Mesenchymal stem cell (in vitro differentiated cells and primary cell): ENCODE measurements around the gene TMEM107.

ENCODE experiments used
- DNase-seq: peaks from one replicate; pipeline ENCODE4 v3.0.0-alpha.2; 2013
- H2AFZ ChIP-seq: one replicate; pipeline ENCODE4 v1.6.1; 2013; ENCODE audit warnings: low read depth, mild to moderate bottlenecking, control low read depth, inconsistent platforms, low read length, moderate library complexity
- H2AK5ac ChIP-seq: 2 replicates; pipeline ENCODE4 v1.6.1; 2013; ENCODE audit warnings: low read length, moderate library complexity, mild to moderate bottlenecking, inconsistent platforms; ENCODE audit not compliant: severe bottlenecking
- H2BK120ac ChIP-seq: one replicate; pipeline ENCODE4 v1.6.1; 2013; ENCODE audit warnings: low read depth, mild to moderate bottlenecking, inconsistent platforms, low read length, moderate library complexity
- H2BK12ac ChIP-seq, 2 experiments: one replicate each; pipeline ENCODE4 v1.6.1; 2013; ENCODE audit warnings: inconsistent platforms in 2 of 2, low read length in 2 of 2, mild to moderate bottlenecking in 2 of 2, moderate library complexity in 2 of 2, control low read depth in 1 of 2
- H2BK15ac ChIP-seq: one replicate; pipeline ENCODE4 v1.6.1; 2013; ENCODE audit warnings: mild to moderate bottlenecking, low read depth, inconsistent platforms; ENCODE audit not compliant: poor library complexity, severe bottlenecking
- H2BK5ac ChIP-seq: 2 replicates; pipeline ENCODE4 v1.6.1; 2013; ENCODE audit warnings: low read depth, mild to moderate bottlenecking, low read length, control low read depth, inconsistent platforms; ENCODE audit not compliant: poor library complexity, severe bottlenecking
- H3K14ac ChIP-seq, 2 experiments: one replicate each; pipeline ENCODE4 v1.6.1; 2013; ENCODE audit warnings: inconsistent platforms in 2 of 2, low read length in 2 of 2, control low read depth in 1 of 2, mild to moderate bottlenecking in 1 of 2, moderate library complexity in 1 of 2
- H3K18ac ChIP-seq, 2 experiments: one replicate each; pipeline ENCODE4 v1.6.1; 2013; ENCODE audit warnings: inconsistent platforms in 2 of 2, low read length in 2 of 2, control low read depth in 1 of 2, low read depth in 1 of 2, mild to moderate bottlenecking in 1 of 2
- H3K23ac ChIP-seq, 2 experiments: one replicate each; pipeline ENCODE4 v1.6.1; 2013; ENCODE audit warnings: inconsistent platforms in 2 of 2, low read length in 2 of 2, mild to moderate bottlenecking in 2 of 2, moderate library complexity in 2 of 2, control low read depth in 1 of 2
- H3K27ac ChIP-seq: 2 replicates; pipeline ENCODE4 v1.5.1; 2013; ENCODE audit warnings: mild to moderate bottlenecking, moderate library complexity, low read length, control low read depth, inconsistent platforms; ENCODE audit not compliant: poor library complexity, severe bottlenecking
- H3K27me3 ChIP-seq, 2 experiments: 2 replicates each; pipeline versions ENCODE4 v1.6.1 to v1.7.0; 2013; ENCODE audit warnings: low read length in 2 of 2, mild to moderate bottlenecking in 2 of 2, moderate library complexity in 2 of 2, control low read depth in 1 of 2, inconsistent platforms in 1 of 2; ENCODE audit not compliant: control insufficient read depth in 1 of 2, insufficient read depth in 1 of 2
- H3K36me3 ChIP-seq, 2 experiments: 2 replicates each; pipeline versions ENCODE4 v1.6.1 to v1.7.0; 2013; ENCODE audit warnings: low read length in 2 of 2, control low read depth in 1 of 2, inconsistent platforms in 1 of 2, low read depth in 1 of 2, mild to moderate bottlenecking in 1 of 2; ENCODE audit not compliant: insufficient read depth in 2 of 2, control insufficient read depth in 1 of 2
- H3K4ac ChIP-seq, 2 experiments: one replicate each; pipeline ENCODE4 v1.6.1; 2013; ENCODE audit warnings: inconsistent platforms in 2 of 2, low read length in 2 of 2, mild to moderate bottlenecking in 2 of 2, moderate library complexity in 2 of 2, control low read depth in 1 of 2, low read depth in 1 of 2
- H3K4me1 ChIP-seq: 2 replicates; pipeline ENCODE4 v1.6.1; 2013; ENCODE audit warnings: low read depth, low read length, control low read depth; ENCODE audit not compliant: control insufficient read depth, insufficient read depth
- H3K4me2 ChIP-seq: 2 replicates; pipeline ENCODE4 v1.6.1; 2013; ENCODE audit warnings: low read length, mild to moderate bottlenecking, inconsistent platforms; ENCODE audit not compliant: poor library complexity, severe bottlenecking
- H3K4me3 ChIP-seq, 2 experiments: 2 replicates each; pipeline versions ENCODE4 v1.5.1 to v1.7.0; 2013; ENCODE audit warnings: low read length in 2 of 2, mild to moderate bottlenecking in 2 of 2, control low read depth in 1 of 2, low read depth in 1 of 2; ENCODE audit not compliant: insufficient read depth in 1 of 2
- H3K79me1 ChIP-seq: replicated peaks from 2 replicates; pipeline ENCODE4 v1.6.1; 2013; ENCODE audit warnings: mild to moderate bottlenecking, control low read depth, low read length, inconsistent platforms; ENCODE audit not compliant: poor library complexity, severe bottlenecking
- H3K9ac ChIP-seq: 2 replicates; pipeline ENCODE4 v1.7.0; 2013; ENCODE audit warnings: mild to moderate bottlenecking, low read length, moderate library complexity
- H3K9me3 ChIP-seq: 2 replicates; pipeline ENCODE4 v1.7.0; 2013; ENCODE audit warnings: mild to moderate bottlenecking, low read length; ENCODE audit not compliant: control insufficient read depth
- H4K8ac ChIP-seq: one replicate; pipeline ENCODE4 v1.6.1; 2013; ENCODE audit warnings: inconsistent platforms, mild to moderate bottlenecking, low read length, moderate library complexity
- H4K91ac ChIP-seq: one replicate; pipeline ENCODE4 v1.6.1; 2013; ENCODE audit warnings: mild to moderate bottlenecking, low read length, inconsistent platforms
- WGBS: methylation state at CpG from one replicate; pipeline ENCODE4 v1.1.7; 2013; ENCODE audit warnings: mixed read lengths; 5-methylcytosine and 5-hydroxymethylcytosine counted together

TMEM107 gene

GRCh38 chr17:8149419-8150193 is 26.6 kb downstream of the TMEM107 start:
- Histone ChIP-seq H2BK15ac (no peak overlapping the region), H2BK12ac (no peak overlapping the region)
- 95% methylated on average over 29 of the region's 29 CpGs for WGBS

GRCh38 chr17:8148560-8148959 is 27.6 kb downstream of the TMEM107 start:
- no peak overlapping the region for H2AK5ac ChIP-seq
- no peak overlapping the region for H2BK5ac ChIP-seq
- H3K4me2 ChIP-seq, result no peak overlapping the region
- 96% methylated on average over 11 of the region's 13 CpGs for WGBS
- no peak overlapping the region for H4K91ac ChIP-seq
- H3K4me3 ChIP-seq, result no peak overlapping the region
- no peak overlapping the region for H4K8ac ChIP-seq
- peaks cover 62 to 70% of the 10 kb centered on the region in 2 experiments for H3K36me3 ChIP-seq
- H2BK15ac ChIP-seq, result no peak overlapping the region
- peaks cover 29% of the 10 kb centered on the region for H3K4me1 ChIP-seq
- H2BK12ac ChIP-seq, result no peak overlapping the region
- no peak overlapping the region for H3K14ac ChIP-seq
- H3K9me3 ChIP-seq, result no peaks in the 10 kb centered on the region
- DNase-seq, result no peak
- H3K27ac ChIP-seq, result no peak overlapping the region
- H3K18ac ChIP-seq, result no peak overlapping the region
- no peak overlapping the region for H2AFZ ChIP-seq
- peaks cover 38% of the 10 kb centered on the region for H3K79me1 ChIP-seq
- no peak overlapping the region for H3K9ac ChIP-seq
- H3K23ac ChIP-seq, result no peak overlapping the region
- no peaks in the 10 kb centered on the region for H3K27me3 ChIP-seq
- H2BK120ac ChIP-seq, result no peak overlapping the region
- H3K4ac ChIP-seq, result no peak overlapping the region

More at GRCh38 chr17:8149419-8150193, 26.6 kb downstream of the TMEM107 start:
- no peak overlapping the region for H4K91ac ChIP-seq
- no peak overlapping the region for H3K4me3 ChIP-seq
- no peak overlapping the region for H3K4ac ChIP-seq
- no peak overlapping the region for H4K8ac ChIP-seq
- no peak overlapping the region for H3K27ac ChIP-seq
- no peak overlapping the region for H2AFZ ChIP-seq
- no peak overlapping the region for H3K18ac ChIP-seq
- no peak overlapping the region for H3K23ac ChIP-seq
- peaks cover 52 to 60% of the 10 kb centered on the region in 2 experiments for H3K36me3 ChIP-seq
- H3K9me3 ChIP-seq, result no peaks in the 10 kb centered on the region
- no peaks in the 10 kb centered on the region for H3K27me3 ChIP-seq
- H3K79me1 ChIP-seq, result peaks cover 39% of the 10 kb centered on the region
- H2BK5ac ChIP-seq, result no peak overlapping the region
- H3K4me1 ChIP-seq, result peaks cover 36% of the 10 kb centered on the region
- no peak for DNase-seq
- no peak overlapping the region for H3K4me2 ChIP-seq
- H3K9ac ChIP-seq, result no peak overlapping the region
- no peak overlapping the region for H2BK120ac ChIP-seq
- H2AK5ac ChIP-seq, result no peak overlapping the region
- no peak overlapping the region for H3K14ac ChIP-seq

- Histone ChIP-seq H2BK5ac (no peak overlapping the region), H3K4ac (no peak overlapping the region), H3K18ac (no peak overlapping the region), H4K91ac (peak overlapping the region; percentile 10), H3K36me3 (peaks cover 63 to 75% of the 10 kb centered on the region in 2 experiments), H3K4me3 (no peak overlapping the region), H4K8ac (no peak overlapping the region), H3K27ac (no peak overlapping the region), H3K4me1 (peaks cover 25% of the 10 kb centered on the region), H2BK12ac (no peak overlapping the region), H3K27me3 (no peaks in the 10 kb centered on the region), H3K23ac (no peak overlapping the region), H2AK5ac (no peak overlapping the region), H2AFZ (no peak overlapping the region), H3K79me1 (peaks cover 37% of the 10 kb centered on the region), H3K9me3 (no peaks in the 10 kb centered on the region), H3K4me2 (no peak overlapping the region), H3K9ac (no peak overlapping the region), H2BK15ac (no peak overlapping the region), H3K14ac (no peak overlapping the region), H2BK120ac (no peak overlapping the region)
- WGBS, result 96% methylated on average over 13 of the region's 13 CpGs
- DNase-seq, result no peak
These were observed 28.3 kb downstream of the TMEM107 start for GRCh38 chr17:8147805-8148404.

- Histone ChIP-seq H2AFZ (no peak overlapping the region), H3K27ac (no peak overlapping the region), H3K9ac (no peak overlapping the region), H3K4me3 (no peak overlapping the region), H3K18ac (no peak overlapping the region), H2BK15ac (no peak overlapping the region), H2BK5ac (no peak overlapping the region), H3K4me1 (peaks cover 20% of the 10 kb centered on the region), H3K14ac (no peak overlapping the region), H2BK120ac (no peak overlapping the region), H3K4me2 (no peak overlapping the region), H3K36me3 (peaks cover 69 to 81% of the 10 kb centered on the region in 2 experiments), H4K8ac (no peak overlapping the region), H3K23ac (no peak overlapping the region), H3K27me3 (no peaks in the 10 kb centered on the region), H2BK12ac (no peak overlapping the region), H4K91ac (peak overlapping the region; percentile 10), H3K9me3 (no peaks in the 10 kb centered on the region), H2AK5ac (no peak overlapping the region), H3K4ac (no peak overlapping the region), H3K79me1 (peaks cover 38% of the 10 kb centered on the region)
- 94% methylated on average over 25 of the region's 26 CpGs for WGBS
- no peak for DNase-seq
These were observed 28.9 kb downstream of the TMEM107 start for GRCh38 chr17:8147141-8147804.
